Neutrophil (primary cell): ENCODE data around the gene RAET1G.
"Not testable (repeated sequence)": the region's sequence is repeated elsewhere in the genome, so short reads cannot be mapped to it uniquely, and the experiment has no call there.

ENCODE experiments used
- H3K27ac ChIP-seq: fragments of 200-600 bp; sonication (generic); 2 replicates; pipeline ENCODE4 v1.5.1; 2016; ENCODE audit warnings: mild to moderate bottlenecking, moderate library complexity
- H3K27me3 ChIP-seq: fragments of 200-600 bp; sonication (generic); 2 replicates; pipeline ENCODE4 v1.6.0; 2016; ENCODE audit warnings: mild to moderate bottlenecking
- H3K36me3 ChIP-seq: fragments of 200-600 bp; sonication (generic); 2 replicates; pipeline ENCODE4 v1.5.1; 2017
- H3K4me1 ChIP-seq, 2 experiments: fragments of 200-600 bp in 1 of 2; sonication (generic) in 1 of 2; 1 replicate in 1 of 2; 2 replicates in 1 of 2; pipeline versions ENCODE4 v1.5.1 to v1.6.1; 2013 to 2016; ENCODE audit warnings: low read depth in 1 of 2, low read length in 1 of 2, mild to moderate bottlenecking in 1 of 2, moderate library complexity in 1 of 2; ENCODE audit not compliant: control insufficient read depth in 1 of 2, insufficient read depth in 1 of 2
- H3K4me3 ChIP-seq, 2 experiments: fragments of 200-600 bp in 1 of 2; sonication (generic) in 1 of 2; 1 replicate in 1 of 2; 2 replicates in 1 of 2; pipeline ENCODE4 v1.5.1; 2013 to 2016; ENCODE audit warnings: low read depth in 1 of 2, low read length in 1 of 2, mild to moderate bottlenecking in 1 of 2, moderate library complexity in 1 of 2
- H3K9me3 ChIP-seq: fragments of 200-600 bp; sonication (generic); 2 replicates; pipeline ENCODE4 v1.5.1; 2016
- TF ChIP-seq, protein P1 (sequence below): fragments of 200-600 bp; sonication (generic); IDR thresholded peaks from 2 replicates; pipeline ENCODE4 v1.5.1; 2016; ENCODE audit warnings: antibody characterized with exemption

The RAET1G gene

GRCh38 chr6:149925974-149926777, 3.3 kb upstream of the RAET1G start:
- Histone ChIP-seq H3K27me3 (peaks cover 100% of the 10 kb centered on the region), H3K27ac (no peak overlapping the region), H3K4me3 (no peak overlapping the region), H3K4me1 (peaks cover 17 to 24% of the 10 kb centered on the region in 2 experiments), H3K36me3 (no peaks in the 10 kb centered on the region), H3K9me3 (no peaks in the 10 kb centered on the region)
- TF ChIP-seq, protein P1, sequence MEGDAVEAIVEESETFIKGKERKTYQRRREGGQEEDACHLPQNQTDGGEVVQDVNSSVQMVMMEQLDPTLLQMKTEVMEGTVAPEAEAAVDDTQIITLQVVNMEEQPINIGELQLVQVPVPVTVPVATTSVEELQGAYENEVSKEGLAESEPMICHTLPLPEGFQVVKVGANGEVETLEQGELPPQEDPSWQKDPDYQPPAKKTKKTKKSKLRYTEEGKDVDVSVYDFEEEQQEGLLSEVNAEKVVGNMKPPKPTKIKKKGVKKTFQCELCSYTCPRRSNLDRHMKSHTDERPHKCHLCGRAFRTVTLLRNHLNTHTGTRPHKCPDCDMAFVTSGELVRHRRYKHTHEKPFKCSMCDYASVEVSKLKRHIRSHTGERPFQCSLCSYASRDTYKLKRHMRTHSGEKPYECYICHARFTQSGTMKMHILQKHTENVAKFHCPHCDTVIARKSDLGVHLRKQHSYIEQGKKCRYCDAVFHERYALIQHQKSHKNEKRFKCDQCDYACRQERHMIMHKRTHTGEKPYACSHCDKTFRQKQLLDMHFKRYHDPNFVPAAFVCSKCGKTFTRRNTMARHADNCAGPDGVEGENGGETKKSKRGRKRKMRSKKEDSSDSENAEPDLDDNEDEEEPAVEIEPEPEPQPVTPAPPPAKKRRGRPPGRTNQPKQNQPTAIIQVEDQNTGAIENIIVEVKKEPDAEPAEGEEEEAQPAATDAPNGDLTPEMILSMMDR: no peak

DNA sequence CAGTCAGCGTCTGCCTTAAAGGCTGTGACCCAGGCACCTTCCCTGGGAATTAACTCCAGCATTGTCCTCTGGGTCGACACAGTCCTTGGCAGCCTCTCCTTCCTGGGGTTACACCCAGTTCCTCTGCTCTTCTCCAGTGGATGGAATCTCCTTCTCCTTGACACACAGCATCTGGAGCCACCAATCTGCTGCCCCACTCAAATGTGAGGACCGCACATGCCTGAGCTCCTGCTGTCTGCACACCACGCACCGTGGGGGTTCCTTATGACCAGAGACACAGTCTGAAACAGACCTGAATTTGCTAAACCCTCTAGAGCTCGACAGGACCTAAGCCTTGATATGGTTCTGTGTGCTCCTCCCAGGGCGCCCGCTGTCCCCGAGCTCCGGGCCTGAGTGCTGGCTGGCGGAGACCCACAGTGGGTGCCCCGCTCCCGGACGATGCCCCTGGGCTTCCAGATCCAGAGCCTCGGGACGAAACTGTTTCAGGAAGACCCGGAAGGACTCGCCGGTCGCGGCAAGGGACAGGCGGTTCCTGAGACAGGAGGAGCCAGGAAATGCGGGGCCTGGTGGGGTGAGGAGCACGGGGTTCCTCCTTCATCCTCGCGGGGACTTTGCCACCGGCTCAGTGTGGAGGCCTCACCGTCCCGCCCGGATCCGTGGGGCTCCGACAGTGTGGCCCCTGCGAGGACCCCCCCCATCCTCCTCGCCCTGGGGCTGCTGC, 2.5 kb upstream of the RAET1G start:
- H3K9me3 ChIP-seq: no peaks in the 10 kb centered on the region
- TF ChIP-seq, protein P1: no peak
- H3K4me1 ChIP-seq: peaks cover 17 to 24% of the 10 kb centered on the region in 2 experiments
- no peaks in the 10 kb centered on the region for H3K36me3 ChIP-seq
- no peak overlapping the region for H3K27ac ChIP-seq
- peaks cover 100% of the 10 kb centered on the region for H3K27me3 ChIP-seq
- no peak overlapping the region for H3K4me3 ChIP-seq

DNA sequence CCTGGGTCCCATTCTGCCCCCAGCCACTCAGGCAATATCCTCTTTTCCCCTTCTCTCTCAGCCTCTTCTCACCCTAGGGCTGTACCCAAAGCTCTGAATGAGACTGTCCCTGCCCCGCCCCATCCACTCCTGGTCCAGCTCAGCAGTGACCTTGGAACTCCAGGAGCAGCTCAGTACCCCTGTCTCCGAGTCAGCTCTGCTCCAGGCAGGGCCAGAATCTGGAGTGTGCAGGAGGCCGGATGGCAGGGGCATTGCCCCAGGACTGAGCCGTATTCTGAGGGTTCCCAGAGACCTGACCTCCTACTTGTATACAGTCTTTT, 2.0 kb upstream of the RAET1G start:
- TF ChIP-seq, protein P1: no peak
- no peaks in the 10 kb centered on the region for H3K36me3 ChIP-seq
- H3K9me3 ChIP-seq: no peaks in the 10 kb centered on the region
- peaks cover 100% of the 10 kb centered on the region for H3K27me3 ChIP-seq
- no peak overlapping the region for H3K27ac ChIP-seq
- H3K4me3 ChIP-seq: no peak overlapping the region
- peaks cover 17 to 24% of the 10 kb centered on the region in 2 experiments for H3K4me1 ChIP-seq

DNA sequence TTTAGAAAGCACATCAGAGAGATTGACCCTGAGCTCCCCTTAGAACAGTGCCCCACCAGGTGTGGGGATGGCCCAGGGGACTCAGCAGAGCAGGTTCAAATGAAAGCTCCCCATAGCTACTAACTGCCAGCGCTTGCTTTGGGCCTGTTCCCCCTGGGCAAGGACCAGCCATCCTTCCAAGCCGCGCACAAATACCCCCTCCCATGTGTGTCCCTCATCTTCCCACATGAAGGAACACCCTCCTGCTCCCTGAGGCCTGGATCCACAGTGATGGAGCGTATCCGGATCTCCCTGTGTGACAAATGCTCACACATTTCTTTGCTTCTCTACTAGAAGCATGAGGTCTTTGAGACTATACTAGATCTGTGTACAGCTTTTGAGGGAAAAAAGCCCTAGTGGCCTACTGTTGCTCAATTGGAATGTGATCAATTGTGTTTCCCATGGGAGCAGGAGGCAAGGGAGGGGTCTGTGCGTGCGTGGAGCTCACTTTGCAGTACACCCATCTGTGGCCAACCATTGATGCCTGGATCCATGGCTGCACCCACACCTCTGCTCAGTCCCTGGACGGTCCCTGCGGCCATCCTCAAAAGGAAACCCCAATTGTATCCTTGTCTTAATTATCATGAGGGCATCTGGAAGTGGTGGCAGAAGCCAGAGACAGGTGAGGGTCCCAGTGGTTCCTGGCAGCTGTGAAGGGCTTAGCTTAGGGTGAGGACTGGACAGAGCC, 1.4 kb upstream of the RAET1G start:
- Histone ChIP-seq H3K27ac (no peak overlapping the region), H3K9me3 (no peaks in the 10 kb centered on the region), H3K4me1 (peaks cover 17 to 24% of the 10 kb centered on the region in 2 experiments), H3K36me3 (no peaks in the 10 kb centered on the region), H3K4me3 (no peak overlapping the region), H3K27me3 (peaks cover 98% of the 10 kb centered on the region)
- TF ChIP-seq, protein P1: no peak

DNA sequence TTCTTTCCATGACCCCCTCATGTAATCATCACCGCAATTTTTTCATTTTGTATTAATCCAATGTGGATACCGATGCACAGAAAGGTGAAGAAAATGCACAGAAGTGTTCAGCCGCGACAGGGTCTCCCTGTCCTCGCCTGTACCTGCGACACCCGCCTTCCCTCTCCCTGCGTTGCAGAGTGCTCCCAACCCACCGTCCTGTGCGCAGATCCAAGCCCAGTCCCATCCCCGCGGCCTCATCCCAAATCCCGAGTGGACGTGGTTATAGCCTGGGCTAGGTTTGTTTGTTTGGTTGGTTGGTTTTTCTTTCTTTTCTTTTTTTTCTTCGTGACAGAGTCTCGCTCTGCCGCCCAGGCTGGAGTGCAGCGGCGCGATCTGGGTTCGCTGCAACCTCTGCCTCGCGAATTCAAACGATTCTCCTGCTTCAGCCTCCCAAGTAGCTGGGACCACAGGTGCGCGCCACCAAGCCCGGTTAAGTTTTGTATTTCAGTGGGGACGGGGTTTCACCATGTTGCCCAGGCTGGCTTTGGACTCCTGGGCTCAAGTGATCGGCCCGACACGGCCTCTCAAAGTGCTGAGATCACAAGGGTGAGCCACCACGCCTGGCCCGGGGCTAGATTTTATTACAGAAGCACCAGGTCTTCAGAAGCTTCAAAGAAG, 536 bp upstream of the RAET1G start:
- TF ChIP-seq, protein P1: no peak
- Histone ChIP-seq H3K9me3 (no peaks in the 10 kb centered on the region), H3K4me1 (peaks cover 17 to 24% of the 10 kb centered on the region in 2 experiments), H3K27ac (no peak overlapping the region), H3K4me3 (peak overlapping the region; percentile 17 to 21), H3K27me3 (peaks cover 98% of the 10 kb centered on the region), H3K36me3 (no peaks in the 10 kb centered on the region)

DNA sequence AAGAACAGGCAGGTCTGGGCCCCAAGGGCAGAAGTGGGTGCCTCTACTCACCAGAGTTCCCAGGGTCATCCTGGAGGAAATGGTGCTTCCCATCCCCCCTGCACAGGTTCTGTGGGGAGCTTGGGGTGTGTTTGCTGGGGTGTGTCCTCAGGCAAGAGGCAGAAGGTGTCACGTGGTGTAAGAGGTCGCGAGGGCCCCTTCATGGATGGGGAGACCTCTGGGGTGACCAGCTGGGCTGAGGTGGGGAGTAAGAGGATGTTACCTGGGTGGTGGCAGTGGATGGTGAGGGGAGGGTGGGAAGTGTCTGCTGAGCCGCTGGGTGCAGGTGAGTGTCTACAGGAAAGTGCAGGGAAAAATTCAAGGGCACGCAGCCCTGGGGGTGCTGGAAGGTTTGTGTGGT, 830 bp downstream of the RAET1G start:
- not testable (repeated sequence) for H3K36me3 ChIP-seq, H3K27ac ChIP-seq, H3K4me3 ChIP-seq, H3K9me3 ChIP-seq
- Histone ChIP-seq H3K4me1 (peaks cover 17 to 24% of the 10 kb centered on the region in 2 experiments), H3K27me3 (peaks cover 92% of the 10 kb centered on the region)
